Thoracic aorta (tissue), 2 donors: ENCODE data around the gene TSTD1. TPM values are rescaled to one million over a fixed set of nuclear protein-coding genes. Genes with fewer than 3 reads are reported as not detected.

Source experiments
- ATAC-seq: fragments of 150-250 bp; one replicate; pipeline ENCODE4 v1.8.0; 2017; ENCODE audit warnings: low read depth; ENCODE audit not compliant: insufficient number of reproducible peaks, low FRiP score
- DNase-seq: peaks from one replicate; pipeline ENCODE4 v3.0.0-alpha.2; 2020; ENCODE audit warnings: low spot score
- H3K27ac ChIP-seq, 2 donors: fragments of 200-600 bp; sonication (generic); 1 replicate in 1 of 2; 2 replicates in 1 of 2; pipeline ENCODE4 v1.5.1; 2016; ENCODE audit warnings: mild to moderate bottlenecking in 2 of 2, moderate library complexity in 2 of 2
- H3K27me3 ChIP-seq: fragments of 200-600 bp; sonication (generic); replicated peaks from 2 replicates; pipeline ENCODE4 v1.6.0; 2016; ENCODE audit warnings: mild to moderate bottlenecking; ENCODE audit not compliant: insufficient read depth
- H3K36me3 ChIP-seq: fragments of 200-600 bp; sonication (generic); one replicate; pipeline ENCODE4 v1.5.1; 2016
- H3K4me1 ChIP-seq, 2 donors: fragments of 200-600 bp; sonication (generic); 1 replicate in 1 of 2; 2 replicates in 1 of 2; pipeline versions ENCODE4 v1.5.1 to v1.6.0; 2016; ENCODE audit warnings: low read depth in 2 of 2, mild to moderate bottlenecking in 1 of 2; ENCODE audit not compliant: control insufficient read depth in 1 of 2
- H3K4me3 ChIP-seq: fragments of 200-600 bp; sonication (generic); 2 replicates; pipeline ENCODE4 v1.5.1; 2016; ENCODE audit warnings: mild to moderate bottlenecking
- H3K9me3 ChIP-seq: fragments of 200-600 bp; sonication (generic); 2 replicates; pipeline ENCODE4 v1.5.1; 2016
- CTCF ChIP-seq: fragments of 200-600 bp; sonication (generic); IDR thresholded peaks from one replicate; pipeline ENCODE4 v1.5.1; 2019; ENCODE audit warnings: antibody characterized with exemption
- total RNA-seq, 2 donors: library from RNA; depleted of rRNA; stranded (reverse); fragments of >200 nt; gene quantifications; one replicate each; pipeline versions ENCODE4 v1.1.0 to v1.2.3, GENCODE V29; 2016

TSTD1 gene
- total RNA-seq, 2 donors from 2014 or later: 19.9 to 34.2 TPM

DNA sequence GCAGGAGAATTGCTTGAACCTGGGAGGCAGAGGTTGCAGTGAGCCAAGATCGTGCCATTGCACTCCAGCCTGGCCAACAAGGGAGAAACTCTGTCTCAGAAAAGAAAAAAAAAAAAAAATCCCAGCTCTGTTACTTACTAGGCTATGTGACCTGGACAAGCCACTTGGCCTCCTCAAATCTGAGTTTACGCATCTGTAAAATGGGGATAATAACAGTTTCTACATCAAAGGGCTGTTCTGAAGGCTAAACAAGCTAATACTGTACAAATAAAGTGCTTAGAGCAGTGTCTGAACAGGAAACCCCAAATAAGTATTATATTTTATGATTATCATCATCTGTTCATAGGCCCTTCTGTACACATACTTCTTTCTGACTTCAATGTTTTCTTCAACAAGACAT is 31.4 kb downstream of the TSTD1 start:
- ATAC-seq: no peak

GRCh38 chr1:161006563-161006962 is 32.2 kb downstream of the TSTD1 start:
- DNase-seq: no peak
- Histone ChIP-seq H3K27me3 (no peaks in the 10 kb centered on the region), H3K4me3 (no peak overlapping the region), H3K36me3 (no peaks in the 10 kb centered on the region), H3K9me3 (no peaks in the 10 kb centered on the region), H3K27ac (no peak overlapping the region), H3K4me1 (no peaks in the 10 kb centered on the region)
- no peak for TF ChIP-seq CTCF
- ATAC-seq: no peak

More for the DNA sequence above, 31.4 kb downstream of the TSTD1 start:
- no peak for TF ChIP-seq CTCF
- Histone ChIP-seq H3K27ac (no peak overlapping the region), H3K4me1 (no peaks in the 10 kb centered on the region), H3K36me3 (no peaks in the 10 kb centered on the region), H3K4me3 (no peak overlapping the region), H3K9me3 (no peaks in the 10 kb centered on the region), H3K27me3 (no peaks in the 10 kb centered on the region)
- DNase-seq: no peak

DNA sequence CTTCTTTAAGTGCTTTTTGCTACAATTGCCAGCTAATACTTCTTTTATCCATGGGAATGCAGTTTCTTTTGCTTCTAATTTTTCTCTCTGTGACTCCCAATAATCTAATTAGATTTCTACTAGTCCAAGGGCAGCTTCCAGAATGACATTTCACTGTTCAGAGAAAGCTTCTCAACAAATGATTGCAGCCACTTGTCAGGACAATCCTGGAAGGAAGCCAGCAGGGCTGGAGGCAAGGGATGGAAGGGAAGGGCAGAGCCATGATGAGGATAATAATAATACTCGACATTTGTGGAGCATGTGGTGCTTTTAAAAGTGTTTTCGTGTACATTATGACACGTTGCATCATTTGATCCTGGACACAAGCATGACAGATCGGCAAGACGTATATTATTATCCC is 37.2 kb downstream of the TSTD1 start:
- no peak for TF ChIP-seq CTCF
- Histone ChIP-seq H3K27me3 (no peaks in the 10 kb centered on the region), H3K27ac (no peak overlapping the region), H3K9me3 (no peaks in the 10 kb centered on the region), H3K36me3 (peaks cover 4% of the 10 kb centered on the region), H3K4me3 (no peak overlapping the region), H3K4me1 (no peaks in the 10 kb centered on the region)
- DNase-seq (no peak), ATAC-seq (no peak)

DNA sequence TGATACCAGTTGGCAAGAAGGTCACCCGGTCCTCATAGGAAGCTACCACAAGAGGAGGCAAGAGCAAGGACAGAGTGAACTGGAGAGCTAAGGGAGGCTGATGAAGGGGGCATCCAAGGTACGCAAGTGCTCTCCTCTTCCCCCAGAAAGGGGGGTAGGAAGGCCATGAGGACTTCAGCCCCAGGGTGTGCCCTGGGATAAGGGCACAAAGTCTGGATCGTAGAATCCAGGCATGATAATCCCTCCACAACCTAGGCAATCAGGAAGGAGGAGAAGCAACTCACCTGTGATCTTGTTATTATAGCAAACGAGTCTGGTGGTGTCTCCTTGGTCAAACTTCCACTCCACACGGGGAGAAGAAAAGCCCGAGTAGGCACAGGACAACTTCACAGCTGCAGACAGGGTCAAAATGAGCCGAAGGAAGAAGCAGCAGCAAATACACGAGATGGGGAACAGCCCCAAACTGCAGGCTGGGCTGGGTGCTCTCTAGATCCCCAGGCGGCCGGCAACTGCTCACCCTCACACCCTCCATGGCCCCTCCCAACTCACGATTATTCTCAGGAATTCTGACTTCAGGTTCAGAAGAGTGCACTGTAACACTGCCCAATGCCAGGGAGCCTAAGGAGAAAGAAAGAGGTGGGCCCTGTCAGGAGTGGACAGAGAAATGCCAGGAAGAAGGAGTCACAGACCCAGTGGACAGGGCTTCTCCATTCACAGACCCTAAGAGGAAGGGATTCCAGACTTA is 37.9 kb downstream of the TSTD1 start:
- Histone ChIP-seq H3K9me3 (no peaks in the 10 kb centered on the region), H3K4me1 (no peaks in the 10 kb centered on the region), H3K36me3 (peaks cover 4% of the 10 kb centered on the region), H3K27ac (no peak overlapping the region), H3K4me3 (no peak overlapping the region), H3K27me3 (no peaks in the 10 kb centered on the region)
- DNase-seq: no peak
- TF ChIP-seq CTCF: no peak
- ATAC-seq: no peak

- TF ChIP-seq CTCF: no peak
- DNase-seq (no peak), ATAC-seq (no peak)
- H3K27ac ChIP-seq: no peak overlapping the region
- no peak overlapping the region for H3K4me3 ChIP-seq
- H3K9me3 ChIP-seq: no peaks in the 10 kb centered on the region
- no peaks in the 10 kb centered on the region for H3K4me1 ChIP-seq
- no peaks in the 10 kb centered on the region for H3K27me3 ChIP-seq
- peaks cover 4% of the 10 kb centered on the region for H3K36me3 ChIP-seq
Observed at GRCh38 chr1:160999376-160999775, 39.4 kb downstream of the TSTD1 start.
